Fibroblast of mammary gland (primary cell): ENCODE data around the gene HEXIM1.

Source experiments
- DNase-seq: peaks from one replicate; pipeline ENCODE4 v3.0.0-alpha.2; 2010; ENCODE audit warnings: low read depth
- H3K4me3 ChIP-seq: 2 replicates; pipeline ENCODE4 v1.5.1; 2011; ENCODE audit warnings: low read depth, mild to moderate bottlenecking, low read length, moderate library complexity; ENCODE audit not compliant: control insufficient read depth
- CTCF ChIP-seq: conservative IDR thresholded peaks from 2 replicates; pipeline ENCODE4 v1.5.1; 2011; ENCODE audit warnings: low read depth, low read length, inconsistent platforms; ENCODE audit not compliant: control insufficient read depth, insufficient read depth

Gene HEXIM1

GRCh38 chr17:45197108-45197507, 48.8 kb downstream of the HEXIM1 start:
- no peak for TF ChIP-seq CTCF
- no peak overlapping the region for H3K4me3 ChIP-seq
- no peak for DNase-seq

GRCh38 chr17:45197555-45198334, 49.5 kb downstream of the HEXIM1 start:
- TF ChIP-seq CTCF, result peak; percentile 90
- DNase-seq, result peak; percentile 83
- H3K4me3 ChIP-seq, result no peak overlapping the region

- H3K4me3 ChIP-seq, result no peak overlapping the region
- peak; percentile 65 for DNase-seq
- no peak for TF ChIP-seq CTCF
Measured at GRCh38 chr17:45200701-45201100, 52.4 kb downstream of the HEXIM1 start.

- DNase-seq, result no peak
- no peak overlapping the region for H3K4me3 ChIP-seq
- TF ChIP-seq CTCF, result no peak
Measured at GRCh38 chr17:45201457-45201856, 53.2 kb downstream of the HEXIM1 start.
